Liver (tissue), 9 donors: ENCODE measurements around the gene EVC2. TPM values are rescaled to one million over a fixed set of nuclear protein-coding genes. Genes with fewer than 3 reads are reported as not detected.

ENCODE experiments used
- DNase-seq: peaks from one replicate; pipeline ENCODE4 v3.0.0-alpha.2; 2017; ENCODE audit warnings: low spot score
- H3K27ac ChIP-seq, 2 donors: one replicate each; pipeline ENCODE4 v1.7.0; 2013; ENCODE audit warnings: inconsistent platforms in 2 of 2, low read length in 2 of 2, control low read depth in 1 of 2, low read depth in 1 of 2, mild to moderate bottlenecking in 1 of 2
- H3K27me3 ChIP-seq, 4 donors: one replicate each; pipeline versions ENCODE4 v1.6.1 to v1.7.0; 2013; ENCODE audit warnings: low read length in 3 of 4, inconsistent platforms in 1 of 4, mild to moderate bottlenecking in 1 of 4, moderate library complexity in 1 of 4; ENCODE audit not compliant: control insufficient read depth in 4 of 4, insufficient read depth in 4 of 4
- H3K36me3 ChIP-seq, 4 donors: one replicate each; pipeline versions ENCODE4 v1.6.1 to v1.7.0; 2013; ENCODE audit warnings: low read length in 3 of 4, mild to moderate bottlenecking in 3 of 4, low read depth in 1 of 4, moderate library complexity in 1 of 4; ENCODE audit not compliant: control insufficient read depth in 4 of 4, insufficient read depth in 3 of 4
- H3K4me1 ChIP-seq, 4 donors: one replicate each; pipeline versions ENCODE4 v1.6.1 to v1.7.0; 2013; ENCODE audit warnings: low read length in 3 of 4, mild to moderate bottlenecking in 3 of 4, moderate library complexity in 1 of 4; ENCODE audit not compliant: control insufficient read depth in 4 of 4, insufficient read depth in 4 of 4
- H3K4me3 ChIP-seq, 3 donors: one replicate each; pipeline versions ENCODE4 v1.6.1 to v1.7.0; 2013; ENCODE audit warnings: low read length in 3 of 3, control low read depth in 1 of 3, low read depth in 1 of 3, mild to moderate bottlenecking in 1 of 3
- H3K9ac ChIP-seq, 2 donors: one replicate each; pipeline ENCODE4 v1.7.0; 2013; ENCODE audit warnings: low read length in 2 of 2, mild to moderate bottlenecking in 2 of 2, moderate library complexity in 2 of 2, control low read depth in 1 of 2, low read depth in 1 of 2
- H3K9me3 ChIP-seq, 4 donors: one replicate each; pipeline versions ENCODE4 v1.6.1 to v1.7.0; 2013; ENCODE audit warnings: low read length in 3 of 4; ENCODE audit not compliant: control insufficient read depth in 4 of 4
- FOXA1 ChIP-seq: IDR thresholded peaks from 2 replicates; pipeline ENCODE4 v1.6.1; 2016; ENCODE audit warnings: antibody characterized with exemption
- FOXA2 ChIP-seq: IDR thresholded peaks from 2 replicates; pipeline ENCODE4 v1.6.1; 2016; ENCODE audit warnings: antibody characterized with exemption
- GABPA ChIP-seq, 2 donors: IDR thresholded peaks in 1 of 2; conservative IDR thresholded peaks in 1 of 2; 2 replicates each; pipeline ENCODE4 v1.6.1; 2016; ENCODE audit warnings: antibody characterized with exemption in 2 of 2, mild to moderate bottlenecking in 1 of 2, moderate library complexity in 1 of 2
- HNF4A ChIP-seq, 2 donors: conservative IDR thresholded peaks; 2 replicates each; pipeline ENCODE4 v1.6.1; 2016; ENCODE audit warnings: antibody characterized with exemption in 2 of 2, mild to moderate bottlenecking in 2 of 2
- JUND ChIP-seq, 2 donors: IDR thresholded peaks; 2 replicates each; pipeline ENCODE4 v1.6.1; 2016; ENCODE audit warnings: antibody characterized with exemption in 2 of 2
- RAD21 ChIP-seq, 2 donors: IDR thresholded peaks; 2 replicates each; pipeline ENCODE4 v1.6.1; 2016; ENCODE audit warnings: antibody characterized with exemption in 2 of 2, mild to moderate bottlenecking in 2 of 2
- REST ChIP-seq: IDR thresholded peaks from 2 replicates; pipeline ENCODE4 v1.6.1; 2016; ENCODE audit warnings: antibody characterized with exemption, mild to moderate bottlenecking
- SP1 ChIP-seq: IDR thresholded peaks from 2 replicates; pipeline ENCODE4 v1.6.1; 2018; ENCODE audit warnings: antibody characterized with exemption, mild to moderate bottlenecking
- TAF1 ChIP-seq: conservative IDR thresholded peaks from 2 replicates; pipeline ENCODE4 v1.6.1; 2016; ENCODE audit warnings: antibody characterized with exemption, mild to moderate bottlenecking
- ZBTB33 ChIP-seq: IDR thresholded peaks from 2 replicates; pipeline ENCODE4 v1.6.1; 2016; ENCODE audit warnings: antibody characterized with exemption
- WGBS: extraction: QIAGEN DNeasy Blood & Tissue Kit; methylation state at CpG from one replicate; pipeline ENCODE4 v1.1.7; 2013; 5-methylcytosine and 5-hydroxymethylcytosine counted together
- polyA plus RNA-seq, 2 donors: library from polyadenylated mRNA; stranded (reverse) in 1 of 2; unstranded in 1 of 2; fragments of 200-250 nt in 1 of 2; fragments of >200 nt in 1 of 2; fragmentation: Nextera tagmentation in 1 of 2; extraction: Ambion mirVana in 1 of 2; gene quantifications; one replicate each; pipeline versions ENCODE4 v1.2.1 to v1.2.3, GENCODE V29; 2013 to 2015
- total RNA-seq, 2 donors: library from RNA; depleted of rRNA; stranded (reverse); fragments of >200 nt; gene quantifications; one replicate each; pipeline ENCODE4 v1.2.3, GENCODE V29; 2014
- TF ChIP-seq, protein P1 (sequence below): fragments of 150-350 bp; IDR thresholded peaks from 2 replicates; pipeline ENCODE4 v1.5.1; 2017; ENCODE audit warnings: improper control_type of control experiment, low read depth, low read length; ENCODE audit not compliant: missing input control
- TF ChIP-seq, protein P2 (sequence below): IDR thresholded peaks from 2 replicates; pipeline ENCODE4 v1.6.1; 2016; ENCODE audit warnings: antibody characterized with exemption
- donor health status: healthy.
- donor health status: healthy.
- donor health status: healthy.
- donor health status: healthy.
- donor health status: healthy.

Gene EVC2
- total and polyA plus RNA-seq, 4 donors: 0.26 to 1.3 (median 0.57) TPM

- peaks cover 0 to 32% (median under 1%) of the 10 kb centered on the region in 4 donors for H3K36me3 ChIP-seq
- no peak for DNase-seq
- no peak overlapping the region for H3K27ac ChIP-seq
- H3K27me3 ChIP-seq: no peaks in the 10 kb centered on the region
- no peak for TF ChIP-seq GABPA (IDR thresholded peaks at IDR 0.05 in 1 of 2, conservative IDR thresholded peaks at IDR 0.05 in 1 of 2)
- TF ChIP-seq SP1: no peak
- no peak for TF ChIP-seq RAD21 (IDR thresholded peaks at IDR 0.05)
- TF ChIP-seq JUND (IDR thresholded peaks at IDR 0.05): no peak
- TF ChIP-seq REST: no peak
- no peak for TF ChIP-seq TAF1
- TF ChIP-seq ZBTB33: no peak
- TF ChIP-seq, protein P1, sequence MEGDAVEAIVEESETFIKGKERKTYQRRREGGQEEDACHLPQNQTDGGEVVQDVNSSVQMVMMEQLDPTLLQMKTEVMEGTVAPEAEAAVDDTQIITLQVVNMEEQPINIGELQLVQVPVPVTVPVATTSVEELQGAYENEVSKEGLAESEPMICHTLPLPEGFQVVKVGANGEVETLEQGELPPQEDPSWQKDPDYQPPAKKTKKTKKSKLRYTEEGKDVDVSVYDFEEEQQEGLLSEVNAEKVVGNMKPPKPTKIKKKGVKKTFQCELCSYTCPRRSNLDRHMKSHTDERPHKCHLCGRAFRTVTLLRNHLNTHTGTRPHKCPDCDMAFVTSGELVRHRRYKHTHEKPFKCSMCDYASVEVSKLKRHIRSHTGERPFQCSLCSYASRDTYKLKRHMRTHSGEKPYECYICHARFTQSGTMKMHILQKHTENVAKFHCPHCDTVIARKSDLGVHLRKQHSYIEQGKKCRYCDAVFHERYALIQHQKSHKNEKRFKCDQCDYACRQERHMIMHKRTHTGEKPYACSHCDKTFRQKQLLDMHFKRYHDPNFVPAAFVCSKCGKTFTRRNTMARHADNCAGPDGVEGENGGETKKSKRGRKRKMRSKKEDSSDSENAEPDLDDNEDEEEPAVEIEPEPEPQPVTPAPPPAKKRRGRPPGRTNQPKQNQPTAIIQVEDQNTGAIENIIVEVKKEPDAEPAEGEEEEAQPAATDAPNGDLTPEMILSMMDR: no peak
- TF ChIP-seq, protein P2, sequence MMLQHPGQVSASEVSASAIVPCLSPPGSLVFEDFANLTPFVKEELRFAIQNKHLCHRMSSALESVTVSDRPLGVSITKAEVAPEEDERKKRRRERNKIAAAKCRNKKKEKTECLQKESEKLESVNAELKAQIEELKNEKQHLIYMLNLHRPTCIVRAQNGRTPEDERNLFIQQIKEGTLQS: no peak
- TF ChIP-seq FOXA1: no peak
- TF ChIP-seq HNF4A (conservative IDR thresholded peaks at IDR 0.05): no peak
- H3K4me3 ChIP-seq: no peak overlapping the region
- no peaks in the 10 kb centered on the region for H3K9me3 ChIP-seq
- 79% methylated on average over 19 of the region's 19 CpGs for WGBS
- H3K4me1 ChIP-seq: no peaks in the 10 kb centered on the region
- no peak overlapping the region for H3K9ac ChIP-seq
Observed at GRCh38 chr4:5753766-5754528, 45.6 kb upstream of the EVC2 start.

DNA sequence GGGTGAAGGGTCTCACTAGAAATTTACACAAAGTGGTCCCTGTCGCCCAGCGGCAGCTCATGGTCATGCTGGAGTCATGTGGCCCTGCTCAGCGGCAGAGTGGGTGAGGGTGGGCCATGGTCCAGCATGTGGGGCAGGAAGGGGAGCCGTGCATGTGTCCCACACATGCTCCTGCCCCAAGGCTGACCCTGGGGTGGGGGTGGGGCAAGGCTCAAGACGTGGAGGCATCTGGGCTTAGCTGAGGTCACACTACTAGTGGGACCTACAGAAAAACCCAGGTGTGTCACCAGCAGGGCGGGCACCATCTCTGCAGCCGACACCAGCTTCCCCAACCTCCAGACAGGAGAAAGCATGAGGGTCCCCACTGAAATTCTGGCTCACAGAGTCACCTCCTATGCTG, 45.0 kb upstream of the EVC2 start:
- H3K36me3 ChIP-seq: peaks cover 0 to 32% (median under 1%) of the 10 kb centered on the region in 4 donors
- no peaks in the 10 kb centered on the region for H3K27me3 ChIP-seq
- H3K4me1 ChIP-seq: no peaks in the 10 kb centered on the region
- H3K27ac ChIP-seq: no peak overlapping the region
- H3K4me3 ChIP-seq: no peak overlapping the region
- H3K9ac ChIP-seq: no peak overlapping the region
- no peak for DNase-seq
- H3K9me3 ChIP-seq: no peaks in the 10 kb centered on the region
- no peak for TF ChIP-seq FOXA2
- 90% methylated on average over 7 of the region's 7 CpGs for WGBS
